Measurements from ENCODE around the gene PRH1.

Gene PRH1

GRCh38 chr12:10884086-10884725 is at the start of gene PRH1:
Gene PRH1 (minus strand): TSS chr12:10884255. CDS start chr12:10884217, 38 bp downstream.
- no peak for DNase-seq

GRCh38 chr12:10928746-10929286 is 44.8 kb upstream of the PRH1 start, which contains the start of gene PRH2:
Gene PRH2 (plus strand): TSS chr12:10929236. CDS start chr12:10929274, 38 bp downstream.
- no peak for DNase-seq

- no peak for DNase-seq
Observed at GRCh38 chr12:10926269-10926668, 42.2 kb upstream of the PRH1 start.

- DNase-seq: no peak
Observed at GRCh38 chr12:10919809-10920208, 35.8 kb upstream of the PRH1 start.

GRCh38 chr12:10910380-10910779 is 26.3 kb upstream of the PRH1 start:
- no peak for DNase-seq

- no peak for DNase-seq
Observed at GRCh38 chr12:10909462-10909861, 25.4 kb upstream of the PRH1 start, which contains the start of gene TAS2R13. Gene TAS2R13 (minus strand): TSS chr12:10909562. CDS start chr12:10909298, 264 bp downstream.

GRCh38 chr12:10904686-10905085 is 20.6 kb upstream of the PRH1 start:
- no peak for DNase-seq

- no peak for DNase-seq
Observed at GRCh38 chr12:10901427-10901826, 17.4 kb upstream of the PRH1 start.

GRCh38 chr12:10900972-10901371 is 16.9 kb upstream of the PRH1 start:
- DNase-seq: no peak

GRCh38 chr12:10900530-10900929 is 16.5 kb upstream of the PRH1 start:
- no peak for DNase-seq

GRCh38 chr12:10896854-10897253 is 12.8 kb upstream of the PRH1 start:
- DNase-seq: no peak

GRCh38 chr12:10891937-10892336 is 7.9 kb upstream of the PRH1 start:
- DNase-seq: no peak

- no peak for DNase-seq
Observed at GRCh38 chr12:10889226-10889625, 5.2 kb upstream of the PRH1 start.

GRCh38 chr12:10873378-10873777 is 10.7 kb downstream of the PRH1 start:
- no peak for DNase-seq

- DNase-seq: no peak
Observed at GRCh38 chr12:10867381-10867780, 16.7 kb downstream of the PRH1 start.

GRCh38 chr12:10863512-10864218 is 20.4 kb downstream of the PRH1 start:
- no peak for DNase-seq

GRCh38 chr12:10861366-10861765 is 22.7 kb downstream of the PRH1 start:
- DNase-seq: no peak

- no peak for DNase-seq
Observed at GRCh38 chr12:10855807-10856206, 28.2 kb downstream of the PRH1 start.

- DNase-seq: no peak
Observed at GRCh38 chr12:10853776-10854175, 30.3 kb downstream of the PRH1 start.

GRCh38 chr12:10851243-10851858 is 32.7 kb downstream of the PRH1 start:
- DNase-seq: no peak

- DNase-seq: no peak
Observed at GRCh38 chr12:10849425-10849878, 34.6 kb downstream of the PRH1 start, which contains the start of gene PRR4. Gene PRR4 (minus strand): TSS chr12:10849475. CDS start chr12:10849437, 38 bp downstream.

GRCh38 chr12:10847744-10848143 is 36.3 kb downstream of the PRH1 start:
- no peak for DNase-seq

- DNase-seq: no peak
Observed at GRCh38 chr12:10842862-10843261, 41.2 kb downstream of the PRH1 start.

Measured in activated T-cell treated with anti-CD3 and anti-CD28 coated beads, Interleukin-2, amount 50 U/mL, for 48 hours (primary cell).